HL-60 (cell line): ENCODE measurements around the gene WASF1.

ENCODE experiments used
- DNase-seq, 2 experiments: peaks; one replicate each; pipeline ENCODE4 v3.0.0-alpha.2; 2010 to 2020; ENCODE audit warnings: low read depth in 1 of 2, low spot score in 1 of 2
- H3K27ac ChIP-seq: fragments of 250-450 bp; sonication (Bioruptor Pico); replicated peaks from 2 replicates; pipeline ENCODE4 v1.5.1; 2020; ENCODE audit warnings: mild to moderate bottlenecking, moderate library complexity
- H3K27me3 ChIP-seq: fragments of 250-450 bp; sonication (Bioruptor Pico); 2 replicates; pipeline ENCODE4 v1.5.1; 2021; ENCODE audit warnings: mild to moderate bottlenecking, moderate library complexity; ENCODE audit not compliant: insufficient read depth, poor library complexity, severe bottlenecking
- H3K4me3 ChIP-seq: replicated peaks from 2 replicates; pipeline ENCODE4 v1.5.1; 2011; ENCODE audit warnings: mild to moderate bottlenecking, control low read depth, low read length; ENCODE audit not compliant: insufficient read depth
- GABPA ChIP-seq: IDR thresholded peaks from 2 replicates; pipeline ENCODE4 v1.6.1; 2012; ENCODE audit warnings: low read depth
- POLR2AphosphoS5 ChIP-seq: IDR thresholded peaks from 2 replicates; pipeline ENCODE4 v1.6.1; 2012; ENCODE audit warnings: low read depth
- SPI1 ChIP-seq: IDR thresholded peaks from 2 replicates; pipeline ENCODE4 v1.6.1; 2012; ENCODE audit warnings: low read depth, mild to moderate bottlenecking, borderline replicate concordance
- TF ChIP-seq, protein P1 (sequence below): IDR thresholded peaks from 2 replicates; pipeline ENCODE4 v1.6.1; 2012; ENCODE audit warnings: low read depth; ENCODE audit not compliant: insufficient replicate concordance
- TF ChIP-seq, protein P2 (sequence below): IDR thresholded peaks from one replicate; pipeline ENCODE4 v1.5.1; 2011; ENCODE audit warnings: low read length, control low read depth, inconsistent platforms; ENCODE audit not compliant: insufficient read depth

Gene WASF1

GRCh38 chr6:110216140-110216539 lies 36.7 kb upstream of the WASF1 start:
- H3K4me3 ChIP-seq, result no peak overlapping the region
- no peak for DNase-seq

DNA sequence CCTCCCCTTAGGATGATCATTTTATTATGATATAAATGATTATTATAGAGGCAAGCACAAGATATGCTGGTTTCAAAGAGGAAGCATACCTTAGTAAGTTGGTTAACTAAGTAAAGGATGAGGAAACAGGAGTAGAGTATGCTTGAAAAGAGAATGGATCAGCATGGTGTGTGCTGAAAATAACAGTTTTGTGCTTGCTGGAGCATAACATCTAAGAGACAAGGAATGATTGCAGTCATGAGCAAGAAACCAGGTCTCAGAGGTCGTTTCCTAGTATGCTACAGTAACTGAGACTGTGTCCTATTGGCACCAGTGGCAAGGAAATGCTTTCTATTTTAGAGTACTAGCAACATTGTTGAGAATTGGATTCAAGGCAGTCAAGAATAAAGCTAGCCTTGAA lies 34.9 kb upstream of the WASF1 start:
- H3K27ac ChIP-seq, result no peak overlapping the region
- DNase-seq, result no peak

More at GRCh38 chr6:110216140-110216539, 36.7 kb upstream of the WASF1 start:
- H3K27me3 ChIP-seq, result no peaks in the 10 kb centered on the region
- H3K27ac ChIP-seq, result no peak overlapping the region
- TF ChIP-seq, protein P1, sequence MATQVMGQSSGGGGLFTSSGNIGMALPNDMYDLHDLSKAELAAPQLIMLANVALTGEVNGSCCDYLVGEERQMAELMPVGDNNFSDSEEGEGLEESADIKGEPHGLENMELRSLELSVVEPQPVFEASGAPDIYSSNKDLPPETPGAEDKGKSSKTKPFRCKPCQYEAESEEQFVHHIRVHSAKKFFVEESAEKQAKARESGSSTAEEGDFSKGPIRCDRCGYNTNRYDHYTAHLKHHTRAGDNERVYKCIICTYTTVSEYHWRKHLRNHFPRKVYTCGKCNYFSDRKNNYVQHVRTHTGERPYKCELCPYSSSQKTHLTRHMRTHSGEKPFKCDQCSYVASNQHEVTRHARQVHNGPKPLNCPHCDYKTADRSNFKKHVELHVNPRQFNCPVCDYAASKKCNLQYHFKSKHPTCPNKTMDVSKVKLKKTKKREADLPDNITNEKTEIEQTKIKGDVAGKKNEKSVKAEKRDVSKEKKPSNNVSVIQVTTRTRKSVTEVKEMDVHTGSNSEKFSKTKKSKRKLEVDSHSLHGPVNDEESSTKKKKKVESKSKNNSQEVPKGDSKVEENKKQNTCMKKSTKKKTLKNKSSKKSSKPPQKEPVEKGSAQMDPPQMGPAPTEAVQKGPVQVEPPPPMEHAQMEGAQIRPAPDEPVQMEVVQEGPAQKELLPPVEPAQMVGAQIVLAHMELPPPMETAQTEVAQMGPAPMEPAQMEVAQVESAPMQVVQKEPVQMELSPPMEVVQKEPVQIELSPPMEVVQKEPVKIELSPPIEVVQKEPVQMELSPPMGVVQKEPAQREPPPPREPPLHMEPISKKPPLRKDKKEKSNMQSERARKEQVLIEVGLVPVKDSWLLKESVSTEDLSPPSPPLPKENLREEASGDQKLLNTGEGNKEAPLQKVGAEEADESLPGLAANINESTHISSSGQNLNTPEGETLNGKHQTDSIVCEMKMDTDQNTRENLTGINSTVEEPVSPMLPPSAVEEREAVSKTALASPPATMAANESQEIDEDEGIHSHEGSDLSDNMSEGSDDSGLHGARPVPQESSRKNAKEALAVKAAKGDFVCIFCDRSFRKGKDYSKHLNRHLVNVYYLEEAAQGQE, result no peak
- TF ChIP-seq POLR2AphosphoS5 (no peak), SPI1 (no peak), GABPA (no peak)
- TF ChIP-seq, protein P2, sequence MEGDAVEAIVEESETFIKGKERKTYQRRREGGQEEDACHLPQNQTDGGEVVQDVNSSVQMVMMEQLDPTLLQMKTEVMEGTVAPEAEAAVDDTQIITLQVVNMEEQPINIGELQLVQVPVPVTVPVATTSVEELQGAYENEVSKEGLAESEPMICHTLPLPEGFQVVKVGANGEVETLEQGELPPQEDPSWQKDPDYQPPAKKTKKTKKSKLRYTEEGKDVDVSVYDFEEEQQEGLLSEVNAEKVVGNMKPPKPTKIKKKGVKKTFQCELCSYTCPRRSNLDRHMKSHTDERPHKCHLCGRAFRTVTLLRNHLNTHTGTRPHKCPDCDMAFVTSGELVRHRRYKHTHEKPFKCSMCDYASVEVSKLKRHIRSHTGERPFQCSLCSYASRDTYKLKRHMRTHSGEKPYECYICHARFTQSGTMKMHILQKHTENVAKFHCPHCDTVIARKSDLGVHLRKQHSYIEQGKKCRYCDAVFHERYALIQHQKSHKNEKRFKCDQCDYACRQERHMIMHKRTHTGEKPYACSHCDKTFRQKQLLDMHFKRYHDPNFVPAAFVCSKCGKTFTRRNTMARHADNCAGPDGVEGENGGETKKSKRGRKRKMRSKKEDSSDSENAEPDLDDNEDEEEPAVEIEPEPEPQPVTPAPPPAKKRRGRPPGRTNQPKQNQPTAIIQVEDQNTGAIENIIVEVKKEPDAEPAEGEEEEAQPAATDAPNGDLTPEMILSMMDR, result no peak

GRCh38 chr6:110211753-110212152 lies 32.3 kb upstream of the WASF1 start:
- H3K27ac ChIP-seq, result no peak overlapping the region
- no peak overlapping the region for H3K4me3 ChIP-seq
- TF ChIP-seq GABPA (no peak), SPI1 (no peak), POLR2AphosphoS5 (no peak)
- TF ChIP-seq, protein P1, result no peak
- TF ChIP-seq, protein P2, result no peak

More for the DNA sequence above, 34.9 kb upstream of the WASF1 start:
- Histone ChIP-seq H3K4me3 (no peak overlapping the region), H3K27me3 (no peaks in the 10 kb centered on the region)
- TF ChIP-seq, protein P2, result no peak
- TF ChIP-seq GABPA (no peak), POLR2AphosphoS5 (no peak)
- TF ChIP-seq, protein P1, result no peak

More at GRCh38 chr6:110211753-110212152, 32.3 kb upstream of the WASF1 start:
- no peak for DNase-seq
- no peaks in the 10 kb centered on the region for H3K27me3 ChIP-seq
